Measurements from ENCODE around the gene ESPN.
"Not testable (repeated sequence)": the region's sequence is repeated elsewhere in the genome, so short reads cannot be mapped to it uniquely, and the experiment has no call there.

ESPN gene

DNA sequence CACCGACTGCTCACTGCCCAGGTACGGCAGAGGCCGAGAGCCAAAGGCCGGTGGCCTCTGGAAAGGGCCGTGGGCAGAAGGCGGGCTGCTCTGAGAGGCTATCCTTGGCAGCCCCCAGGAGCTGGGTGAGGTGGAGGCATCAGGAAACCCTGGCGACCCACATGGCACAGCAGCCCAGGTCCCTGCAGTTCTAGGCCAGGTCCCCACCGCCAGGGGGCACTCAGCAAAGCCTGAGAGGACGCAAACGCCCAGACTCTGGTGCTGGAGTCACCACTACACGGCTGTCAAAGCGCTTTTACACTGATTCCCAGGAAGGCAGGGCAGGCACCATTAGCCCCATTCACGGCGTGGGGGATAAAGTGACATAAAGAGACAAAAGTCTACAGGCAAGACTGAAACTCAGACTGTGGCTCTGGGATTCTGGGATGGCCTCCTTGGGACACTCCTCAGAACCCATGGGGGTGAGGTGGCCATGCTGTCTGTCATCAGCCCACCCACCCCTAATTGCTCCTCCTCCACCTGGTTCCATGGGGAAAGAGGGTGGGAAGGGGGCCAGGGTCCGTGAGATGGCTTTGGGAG, 61.9 kb downstream of the ESPN start:
- peak; percentile 77 for DNase-seq

DNA sequence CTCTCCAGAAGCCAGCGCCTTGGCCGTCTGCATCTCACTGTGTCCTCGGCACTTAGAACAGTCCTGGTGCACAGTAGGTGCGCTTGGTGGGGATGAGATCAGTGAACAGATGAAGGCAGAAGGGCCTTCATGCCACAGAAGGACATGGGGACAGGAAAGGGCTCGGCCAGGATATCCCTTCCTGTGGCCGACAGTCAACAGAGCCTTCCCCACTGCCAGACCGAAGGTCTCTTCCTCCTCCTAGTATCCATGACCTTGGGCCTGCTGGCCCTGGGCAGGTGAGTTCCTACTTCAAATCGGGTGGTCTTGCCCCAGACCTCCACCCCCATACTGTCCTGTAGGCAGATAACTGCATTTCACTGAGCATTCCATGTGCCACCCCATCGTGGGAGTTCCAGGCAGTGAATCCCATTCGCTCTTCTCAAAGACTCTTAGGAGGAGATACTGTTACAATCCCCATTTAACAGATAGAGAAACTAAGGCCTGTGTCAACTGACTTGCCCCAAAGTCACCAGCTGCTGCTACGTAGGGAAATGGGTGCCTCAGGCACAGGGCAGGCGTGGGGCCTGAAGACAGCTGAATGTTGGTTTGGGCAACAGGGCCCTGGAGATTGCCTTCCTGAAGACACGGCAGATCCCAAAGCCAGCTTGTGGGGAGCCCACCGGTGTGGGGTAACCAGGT, 63.4 kb downstream of the ESPN start:
- DNase-seq, result no peak

DNA sequence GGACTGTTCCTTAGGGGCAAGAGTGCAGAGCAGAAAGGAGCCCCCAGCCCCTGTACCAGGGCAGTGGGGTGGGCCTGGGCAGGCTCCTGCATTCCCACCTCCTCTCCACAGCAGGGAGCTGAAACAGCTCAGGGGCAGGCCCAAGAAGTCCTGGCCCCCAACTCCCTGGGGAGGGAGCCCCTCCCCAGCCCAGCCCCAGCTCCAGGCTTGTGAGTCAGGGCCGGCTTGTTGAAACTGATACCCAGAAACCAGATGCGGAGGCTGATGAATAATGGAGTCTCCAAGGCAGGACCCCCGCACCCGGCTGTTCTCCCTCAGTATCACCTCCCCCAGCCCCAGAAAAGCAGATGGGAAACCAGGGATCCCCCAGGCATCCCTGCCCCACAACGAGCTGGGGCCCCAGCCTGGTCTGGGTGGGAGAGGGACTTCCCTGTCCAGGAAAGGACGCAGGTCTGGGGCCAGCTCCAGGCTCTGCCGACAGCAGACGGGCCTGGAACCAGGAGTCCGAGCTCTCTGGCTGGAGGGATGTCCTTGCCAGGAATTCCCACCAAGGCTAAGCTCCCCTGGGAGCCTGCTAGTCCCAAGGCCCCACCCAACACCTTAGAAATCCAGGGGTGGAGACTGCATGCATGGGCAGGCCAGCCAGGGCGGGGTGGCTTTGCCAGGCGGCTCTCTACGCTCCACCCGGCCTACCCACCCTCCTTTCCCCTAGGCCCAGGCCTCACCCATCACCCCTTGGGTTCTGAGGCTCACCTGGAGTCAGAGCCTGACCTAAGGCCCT, 64.2 kb downstream of the ESPN start:
- no peak for DNase-seq

DNA sequence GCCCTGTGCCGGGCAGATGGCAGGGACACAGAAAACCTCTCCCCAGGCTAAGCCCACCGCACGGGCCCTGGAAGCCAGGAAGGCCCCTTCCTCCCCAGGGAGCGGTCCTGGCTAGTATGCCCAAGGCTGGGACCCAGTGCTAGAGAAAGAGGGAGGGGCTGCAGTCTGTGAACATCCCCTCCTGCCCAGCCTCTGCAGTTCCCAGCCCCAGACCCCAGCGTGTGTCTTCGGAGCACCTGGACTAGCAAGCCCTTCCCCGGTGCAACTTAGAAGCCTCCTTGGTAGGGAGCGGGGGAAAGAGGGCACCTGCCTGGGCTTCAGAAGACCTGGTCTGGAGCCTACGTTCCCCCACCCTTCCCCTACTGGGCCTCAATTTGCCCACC, 64.8 kb downstream of the ESPN start:
- no peak for DNase-seq

DNA sequence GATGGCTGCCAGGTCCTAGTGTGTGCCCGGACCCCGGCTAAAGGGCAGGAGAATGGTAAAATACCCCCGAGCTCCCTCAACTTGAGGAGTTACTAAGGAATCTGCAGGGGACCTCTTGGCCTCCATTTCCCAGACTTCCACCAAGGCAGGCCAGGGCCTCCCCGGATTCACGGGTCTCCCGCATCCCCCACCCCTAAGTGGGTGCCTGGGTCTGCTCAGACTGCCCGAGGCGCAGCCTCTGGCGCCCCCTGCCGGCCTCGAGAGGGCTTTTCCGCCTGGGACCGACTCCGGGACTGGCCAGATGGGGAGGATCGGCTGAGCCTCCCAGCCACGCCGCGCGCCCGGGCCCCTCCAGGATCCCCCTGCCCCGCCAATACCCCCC, 65.2 kb downstream of the ESPN start:
- DNase-seq, result peak; percentile 73

DNA sequence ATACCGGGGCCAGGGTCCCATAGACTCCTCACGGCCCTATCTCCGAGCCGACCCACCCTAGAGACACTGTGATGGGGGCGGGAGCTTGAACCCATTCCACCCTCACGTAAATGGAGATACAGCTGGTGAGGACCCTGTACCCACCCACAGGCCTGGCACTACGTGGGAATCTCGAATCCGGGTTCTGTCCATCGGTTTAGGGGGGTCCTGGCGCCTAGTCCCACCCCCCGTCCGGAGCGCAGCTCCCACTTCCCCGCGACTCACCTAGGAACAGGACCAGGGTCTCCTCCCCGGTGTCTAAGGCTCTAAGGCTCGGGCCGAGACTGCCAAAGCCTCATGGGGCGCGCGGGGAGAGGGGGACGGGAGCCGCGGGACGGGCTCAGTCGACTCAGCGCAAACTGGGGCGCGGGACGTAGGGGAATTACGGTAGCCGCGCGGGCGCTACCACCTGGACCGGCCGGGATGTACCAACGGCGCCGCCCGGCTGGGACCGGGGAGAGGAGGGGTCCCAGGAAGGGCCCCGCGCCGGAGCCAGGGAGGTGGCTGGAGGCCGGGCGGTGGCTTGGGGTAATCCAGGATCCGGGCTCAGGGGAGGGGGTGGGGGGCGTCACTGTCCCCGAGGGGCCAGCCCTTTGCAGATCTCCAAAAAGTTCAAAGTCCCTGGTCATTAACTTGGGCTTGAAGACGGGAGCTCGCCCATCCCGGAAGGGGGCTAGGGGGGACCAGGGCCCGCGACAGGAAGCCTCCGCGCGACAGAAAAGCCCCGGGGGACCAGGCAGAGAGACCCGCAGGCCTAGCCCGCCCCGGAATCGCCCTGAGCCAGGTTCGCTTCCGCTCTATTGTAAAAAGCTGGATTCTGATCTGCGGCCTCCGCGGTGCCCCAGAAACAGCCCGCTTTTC, 65.9 kb downstream of the ESPN start:
- peak; percentile 70 for DNase-seq

DNA sequence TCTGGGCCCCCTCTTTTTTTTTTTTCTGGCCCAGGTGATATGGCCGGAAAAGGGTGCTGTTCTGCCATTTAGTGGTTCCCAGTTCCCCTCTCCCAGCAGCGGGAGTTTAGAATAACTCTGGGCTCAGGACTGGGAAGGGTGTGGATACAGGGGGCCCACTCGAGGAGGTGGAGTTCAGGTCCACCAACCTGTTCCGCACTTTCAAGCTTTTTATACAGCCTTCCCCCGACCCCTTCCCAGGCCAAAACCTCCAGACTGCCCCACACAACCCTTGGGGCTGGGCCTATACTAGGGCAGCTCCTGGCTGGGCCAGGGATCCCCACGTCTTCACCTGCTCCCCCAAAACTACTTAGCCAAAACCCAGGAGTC, 66.5 kb downstream of the ESPN start:
- no peak for DNase-seq

DNA sequence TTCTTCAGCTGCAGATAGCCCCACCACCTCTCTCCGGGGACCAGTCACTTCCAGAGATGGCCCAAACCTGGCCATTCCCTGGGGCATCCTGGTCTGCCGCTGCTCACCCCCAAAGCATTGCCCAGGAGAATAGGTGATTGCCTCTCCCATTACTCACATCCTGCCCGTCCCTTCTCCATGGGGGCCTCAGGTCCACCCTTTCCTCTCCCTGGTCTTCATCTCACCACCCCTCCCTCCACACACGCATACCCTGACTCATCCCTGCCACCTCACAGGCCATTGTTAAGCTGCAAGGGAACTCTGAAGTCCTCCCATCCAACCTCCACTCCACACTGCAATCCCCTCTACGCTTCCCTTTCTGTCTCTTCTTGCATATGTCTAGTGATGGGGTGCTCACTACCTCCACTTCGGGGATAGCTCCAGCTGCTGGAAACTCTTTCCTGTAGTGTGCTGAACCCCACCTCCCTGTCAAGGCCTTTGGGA, 66.9 kb downstream of the ESPN start, which contains the start of gene PLEKHG5:
Gene PLEKHG5 (minus strand): TSS at position 188 of the 483 bp plus-strand sequence. CDS start 14,096 bp downstream, outside the sequence.
- peak; percentile 82 for DNase-seq

DNA sequence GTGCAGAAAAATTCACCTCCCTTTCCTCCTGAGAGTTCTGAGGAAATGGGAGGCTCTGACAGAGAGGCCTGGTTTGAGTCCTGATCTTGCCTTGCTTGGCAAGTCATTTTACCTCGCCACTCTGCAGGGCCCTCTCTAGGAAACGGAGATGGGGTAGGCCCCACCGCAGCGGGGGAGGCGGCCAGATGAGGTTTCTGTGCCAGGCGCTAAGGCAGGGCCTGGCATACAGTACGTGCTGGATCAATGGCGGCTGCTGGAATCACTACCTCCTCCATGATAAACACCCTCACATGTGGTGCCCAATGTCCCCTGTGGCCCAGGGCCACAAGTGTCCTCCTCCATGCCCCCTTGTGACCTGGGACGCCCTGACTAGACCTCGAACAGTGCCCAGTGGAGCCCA, 67.4 kb downstream of the ESPN start:
- DNase-seq, result no peak

DNA sequence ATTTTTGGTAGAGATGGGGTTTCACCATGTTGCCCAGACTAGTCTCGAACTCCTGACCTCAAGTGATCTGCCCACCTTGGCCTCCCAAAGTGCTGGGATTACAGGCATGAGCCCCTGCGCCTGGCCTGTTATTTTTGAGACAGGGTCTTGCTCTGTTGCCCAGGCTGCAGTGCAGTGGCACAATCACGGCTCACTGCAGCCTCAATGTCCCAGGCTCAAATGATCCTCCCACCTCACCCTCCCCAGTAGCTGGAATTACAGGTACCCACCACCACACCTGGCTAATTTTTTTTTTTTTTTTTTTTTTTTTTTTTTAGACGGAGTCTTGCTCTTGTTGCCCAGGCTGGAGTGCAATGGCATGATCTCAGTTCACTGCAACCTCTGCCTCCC, 69.3 kb downstream of the ESPN start:
- not testable (repeated sequence) for DNase-seq

DNA sequence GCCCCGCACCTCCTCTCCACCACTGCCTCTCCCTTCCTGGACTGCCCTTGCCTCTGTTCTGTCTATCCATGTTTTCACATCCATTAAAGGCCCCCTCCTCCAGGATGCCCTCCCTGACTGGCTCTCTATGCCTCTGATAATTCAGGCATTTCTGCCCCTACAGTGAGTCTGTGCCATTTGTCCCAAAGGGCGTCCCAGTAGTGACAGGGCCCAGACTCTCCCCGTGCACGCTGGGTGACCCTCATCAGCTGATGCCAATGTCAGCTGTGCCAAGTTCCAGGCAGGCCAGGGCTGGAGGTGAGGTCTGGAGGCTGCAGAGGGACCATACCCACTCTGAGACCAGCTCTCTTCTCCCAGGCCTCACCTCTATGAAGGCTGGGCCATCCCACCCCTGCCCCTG, 70.1 kb downstream of the ESPN start:
- no peak for DNase-seq

DNA sequence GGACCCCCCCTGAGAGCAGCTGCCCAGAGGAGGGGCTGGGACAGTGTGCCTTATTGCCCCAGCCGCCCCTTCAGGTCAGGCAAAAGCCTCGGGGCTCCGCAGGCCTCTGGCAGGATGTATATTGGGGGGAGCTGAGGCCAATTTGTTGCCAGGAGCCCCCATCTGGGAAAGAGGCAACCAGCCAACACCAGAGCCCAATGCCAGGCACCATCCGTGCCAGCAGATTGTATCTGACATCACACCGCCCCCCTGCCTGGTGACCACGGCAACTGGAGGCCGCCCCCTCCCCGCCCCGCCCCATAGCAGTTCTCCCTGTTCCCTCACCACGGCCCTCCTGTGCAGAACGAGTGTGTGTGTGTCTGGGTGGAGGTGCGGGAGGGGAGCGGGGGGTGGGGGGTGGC, 70.5 kb downstream of the ESPN start:
- DNase-seq, result no peak

DNA sequence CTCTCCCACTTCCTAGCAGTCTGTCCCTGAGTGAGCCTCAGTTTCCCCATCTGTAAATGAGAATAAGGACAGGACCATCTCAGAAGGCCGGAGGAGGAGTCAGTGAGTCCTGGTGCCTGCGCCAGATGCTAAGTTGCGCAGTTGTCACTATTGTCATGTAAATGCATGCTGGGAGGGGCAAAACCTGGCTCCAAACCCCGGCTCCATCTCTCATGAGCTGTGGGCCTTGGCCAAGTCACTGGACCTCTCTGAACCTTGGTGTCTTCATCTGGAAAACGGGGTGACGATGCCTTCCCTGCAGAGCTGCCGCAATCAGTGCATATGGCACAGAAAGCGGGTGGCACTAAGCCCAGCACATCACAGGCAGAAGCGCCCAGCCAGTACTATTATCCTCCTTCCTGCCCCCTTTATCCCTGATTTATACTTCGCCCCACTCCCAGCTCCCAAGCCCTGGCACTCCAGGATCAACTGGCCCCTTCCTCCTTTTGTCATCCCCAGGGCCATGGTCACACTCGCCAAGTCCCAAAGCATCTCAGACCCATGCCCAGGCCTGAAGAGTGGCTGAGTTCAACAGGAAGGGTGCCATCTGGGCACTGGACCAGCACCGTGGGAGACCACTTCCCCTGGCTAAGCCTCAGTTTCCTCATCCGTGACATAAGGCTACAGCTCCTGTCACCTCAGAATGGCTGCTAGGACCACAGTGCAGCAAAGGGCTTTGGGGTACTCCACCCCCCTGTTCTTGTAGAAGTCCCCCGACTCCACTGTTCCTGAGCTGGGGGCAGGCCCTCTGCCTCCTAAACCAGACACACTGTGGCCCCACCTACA, 71.2 kb downstream of the ESPN start:
- no peak for DNase-seq

DNA sequence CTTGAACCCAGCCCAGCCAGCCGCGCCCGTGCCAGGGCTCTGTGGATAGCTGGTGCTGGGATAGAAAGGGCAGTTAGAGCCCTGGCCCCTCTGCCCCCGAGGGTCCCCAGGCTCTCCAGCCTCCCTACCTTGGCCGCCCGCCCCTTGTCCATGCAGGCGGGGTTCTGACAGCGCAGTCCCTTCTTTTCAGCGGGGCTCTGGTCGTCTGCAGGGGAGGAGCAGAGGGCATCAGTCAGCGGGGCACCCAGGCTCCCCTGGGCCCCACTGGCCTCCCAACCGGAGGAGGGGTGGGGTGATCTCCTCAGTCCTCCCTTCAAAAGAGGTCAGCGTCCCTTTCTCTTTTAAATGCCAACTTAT, 71.8 kb downstream of the ESPN start:
- no peak for DNase-seq

DNA sequence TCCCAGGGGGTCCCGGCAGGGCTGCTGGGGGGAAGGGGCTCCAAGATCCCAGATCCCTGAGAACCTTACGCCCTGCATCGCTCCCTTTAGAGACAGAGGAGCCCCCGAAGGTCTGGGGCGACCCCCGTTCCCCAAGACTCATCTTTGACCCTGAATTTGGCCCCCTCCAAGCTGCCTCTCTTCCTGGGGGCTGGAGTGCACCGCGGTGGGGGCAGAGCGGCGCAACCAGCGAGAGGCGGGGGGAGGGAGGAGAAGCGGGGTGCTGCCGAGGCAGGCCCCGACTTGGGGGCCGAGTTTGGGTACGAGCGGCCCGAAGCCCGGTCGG, 72.3 kb downstream of the ESPN start:
- DNase-seq, result no peak

DNA sequence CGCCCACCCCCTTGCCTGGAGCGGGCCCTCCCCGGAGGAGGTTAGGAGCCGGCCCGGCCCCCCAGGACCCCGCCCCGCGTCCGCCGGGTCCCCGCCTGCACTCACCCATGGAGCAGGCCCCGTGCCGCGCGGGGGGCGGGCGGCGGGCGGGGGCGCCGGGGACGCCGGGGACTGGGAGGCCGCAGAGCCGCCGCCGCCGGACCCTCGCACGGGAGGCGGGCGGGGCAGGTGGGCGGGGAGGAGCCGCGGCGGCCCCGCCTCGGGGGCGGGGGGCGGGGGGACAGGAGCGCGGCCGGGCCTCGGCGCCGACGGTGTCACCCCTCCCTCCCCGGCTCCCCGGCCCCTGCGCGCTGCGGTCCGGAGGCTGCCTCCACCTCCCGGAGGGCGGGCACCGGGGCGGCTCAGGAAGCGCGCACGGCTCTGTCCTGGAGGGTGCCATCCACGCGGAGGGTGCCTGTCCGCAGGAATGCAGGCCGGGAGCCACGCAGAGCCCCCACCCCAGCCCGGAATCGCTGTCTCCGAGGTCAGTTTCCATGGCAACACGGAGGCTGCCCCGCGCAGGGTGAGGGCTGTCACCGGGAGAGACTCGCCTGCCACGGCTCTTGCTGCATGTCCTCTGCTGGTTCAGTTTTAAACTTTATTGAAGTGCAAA, 72.8 kb downstream of the ESPN start:
- peak; percentile 38 for DNase-seq

DNA sequence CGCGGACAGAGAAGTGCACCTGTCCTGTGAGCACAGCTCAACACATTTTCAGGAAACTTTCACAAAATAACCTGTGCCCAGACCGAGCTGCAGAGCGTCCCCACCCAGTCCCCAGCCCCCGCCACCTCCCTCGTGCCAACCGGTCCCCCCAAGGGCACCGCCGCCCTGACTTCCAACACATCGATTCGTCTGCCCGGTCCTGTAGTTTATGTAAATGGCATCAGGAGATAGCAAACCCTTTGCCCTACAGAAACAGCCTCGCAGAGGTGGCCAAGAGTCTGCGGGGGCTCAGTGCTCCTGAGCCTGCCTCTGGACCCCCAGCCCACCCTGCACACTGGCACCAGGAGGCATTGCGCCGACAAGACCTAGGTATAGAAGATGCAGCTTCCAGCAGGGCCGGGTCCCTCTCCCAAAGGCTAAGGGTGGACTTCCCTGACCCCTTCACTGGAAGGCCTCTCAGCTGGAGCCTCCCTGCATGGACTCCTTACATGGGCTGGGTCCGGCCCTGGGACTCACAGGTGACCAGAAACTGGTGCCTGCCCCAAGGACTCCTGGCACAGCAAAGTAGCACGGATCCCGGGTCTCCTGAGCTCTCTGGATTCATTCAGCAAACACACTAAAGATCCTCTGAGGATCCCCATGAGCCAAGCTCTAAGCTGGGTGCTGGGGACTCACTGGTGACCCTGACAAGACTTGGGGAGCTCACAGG, 73.4 kb downstream of the ESPN start:
- no peak for DNase-seq

DNA sequence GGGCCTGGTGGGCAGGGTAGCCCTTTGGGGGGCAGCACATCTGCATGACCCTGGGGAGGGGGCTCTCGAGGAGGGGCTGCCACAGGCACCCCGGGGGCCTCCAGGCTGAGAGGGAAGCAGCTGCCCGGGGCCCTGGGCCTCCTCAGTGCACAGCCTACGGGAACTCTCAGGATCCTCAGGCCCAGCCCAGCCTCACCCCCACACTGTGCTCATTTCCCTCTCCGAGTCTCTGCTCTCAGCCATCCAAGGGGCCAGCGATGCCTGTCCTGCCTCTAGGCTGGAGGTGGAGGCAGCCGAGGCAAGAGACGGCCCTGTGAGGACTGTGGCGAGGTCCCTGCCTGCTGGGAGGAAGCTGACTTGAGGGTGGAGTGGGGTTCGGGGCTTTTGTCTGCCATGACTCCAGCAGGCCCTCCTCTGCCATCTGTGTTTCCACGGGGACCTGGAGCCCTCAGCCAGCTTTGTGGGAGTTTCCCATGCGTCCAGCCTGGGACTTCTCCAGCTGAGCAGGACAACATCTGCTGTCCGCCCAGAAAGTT, 74.1 kb downstream of the ESPN start:
- no peak for DNase-seq

DNA sequence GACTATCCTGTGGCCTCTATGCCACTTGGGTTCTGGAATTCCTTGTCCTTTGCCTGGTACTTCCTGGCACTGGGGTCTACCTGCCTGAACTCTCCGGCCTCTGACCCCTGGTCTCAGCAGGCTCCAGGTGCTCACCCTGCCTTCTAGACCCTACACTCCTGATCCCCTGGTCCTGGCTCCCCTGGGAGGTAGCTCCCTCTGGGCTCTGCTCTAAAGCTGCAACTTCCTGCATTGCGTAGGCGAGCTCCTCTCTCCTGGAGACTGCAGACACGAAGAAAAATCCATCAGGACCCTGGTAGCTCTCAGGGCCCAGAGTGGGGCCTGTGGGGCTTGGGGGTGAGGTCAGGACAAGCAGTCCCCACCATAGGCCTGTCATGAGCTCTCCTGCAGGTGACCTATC, 74.7 kb downstream of the ESPN start:
- no peak for DNase-seq

DNA sequence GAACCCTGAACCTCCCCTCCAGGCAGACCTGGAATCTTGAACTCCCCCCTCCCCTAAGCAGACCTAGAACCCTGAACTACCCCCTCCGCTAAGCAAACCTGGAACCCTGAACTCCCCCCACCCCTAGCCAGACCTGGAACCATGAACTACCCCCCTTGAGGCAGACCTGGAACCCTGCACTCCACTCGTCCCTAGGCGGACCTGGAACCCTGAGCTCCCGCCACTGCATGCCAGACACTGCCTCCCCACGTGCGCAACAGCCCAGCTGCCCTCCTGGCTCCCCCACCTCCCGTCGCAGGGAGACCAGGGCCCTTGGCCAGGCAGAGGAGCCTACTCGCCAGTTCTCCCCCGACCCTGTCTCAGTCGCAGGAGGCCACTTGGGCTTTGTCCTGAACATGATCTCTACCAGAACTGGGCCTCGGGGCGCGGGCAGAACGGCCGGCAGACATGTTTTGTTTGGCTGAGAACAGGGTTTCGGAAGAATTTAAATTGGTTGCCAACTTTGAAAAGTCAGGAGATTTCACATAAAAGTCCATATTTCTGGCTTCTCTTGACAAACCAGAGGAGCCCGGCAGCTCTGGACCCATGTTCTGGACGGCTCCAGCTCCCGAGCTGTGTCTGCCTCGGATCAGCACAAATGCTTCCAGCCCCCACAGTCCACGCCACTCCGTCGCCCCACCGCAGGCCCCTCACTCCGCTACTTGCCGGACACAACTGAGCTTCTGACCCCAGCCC, 76.1 kb downstream of the ESPN start:
- no peak for DNase-seq

Data from fibroblast of upper back skin (primary cell).